KMS-11 (cell line): ENCODE measurements around the gene UNC13D.

Source experiments
- H2AFZ ChIP-seq: fragments of 200-600 bp; sonication (generic); 2 replicates; pipeline ENCODE4 v1.6.1; 2016; ENCODE audit warnings: antibody characterized with exemption, mixed run types, low read depth
- H3K27ac ChIP-seq: fragments of 200-600 bp; sonication (generic); 2 replicates; pipeline ENCODE4 v1.6.1; 2016; ENCODE audit warnings: mild to moderate bottlenecking, mixed run types
- H3K27me3 ChIP-seq: fragments of 200-600 bp; sonication (generic); 2 replicates; pipeline ENCODE4 v1.6.1; 2017; ENCODE audit warnings: mild to moderate bottlenecking, low read depth, mixed run types, moderate library complexity; ENCODE audit not compliant: insufficient read depth
- H3K36me3 ChIP-seq: fragments of 200-600 bp; sonication (generic); 2 replicates; pipeline ENCODE4 v1.6.1; 2017; ENCODE audit warnings: mild to moderate bottlenecking, mixed run types; ENCODE audit not compliant: insufficient read depth
- H3K4me1 ChIP-seq: fragments of 200-600 bp; sonication (generic); 2 replicates; pipeline ENCODE4 v1.6.1; 2016; ENCODE audit warnings: mild to moderate bottlenecking, low read depth, mixed run types; ENCODE audit not compliant: poor library complexity, severe bottlenecking
- H3K4me2 ChIP-seq: fragments of 200-600 bp; sonication (generic); 2 replicates; pipeline ENCODE4 v1.7.0; 2016; ENCODE audit warnings: mild to moderate bottlenecking, mixed run types
- H3K4me3 ChIP-seq: fragments of 200-600 bp; sonication (generic); IDR thresholded peaks from 2 replicates; pipeline ENCODE4 v1.6.1; 2017; ENCODE audit warnings: low read depth, low read length, mixed read lengths; ENCODE audit not compliant: insufficient read depth
- H3K79me2 ChIP-seq: fragments of 200-600 bp; sonication (generic); 2 replicates; pipeline ENCODE4 v1.6.1; 2016; ENCODE audit warnings: low read depth, mixed run types; ENCODE audit not compliant: insufficient read depth
- H3K9ac ChIP-seq: fragments of 200-600 bp; sonication (generic); 2 replicates; pipeline ENCODE4 v1.6.1; 2016; ENCODE audit warnings: mild to moderate bottlenecking, mixed run types
- H4K20me1 ChIP-seq: fragments of 200-600 bp; sonication (generic); 2 replicates; pipeline ENCODE4 v1.6.1; 2016; ENCODE audit warnings: mild to moderate bottlenecking, mixed run types; ENCODE audit not compliant: insufficient read depth
- CTCF ChIP-seq: fragments of 200-600 bp; sonication (generic); conservative IDR thresholded peaks from 2 replicates; pipeline ENCODE4 v1.6.1; 2017; ENCODE audit warnings: low read depth, mild to moderate bottlenecking, antibody characterized with exemption, low read length, moderate library complexity, mixed read lengths

Gene UNC13D

GRCh38 chr17:75843577-75844529, at the start of gene UNC13D:
TSS of gene UNC13D (minus strand) at chr17:75844404. CDS start at chr17:75844337, 67 bp downstream.
- Histone ChIP-seq H3K79me2 (no peaks in the 10 kb centered on the region), H2AFZ (no peak within 1 kb of the TSS), H3K4me2 (no peak within 1 kb of the TSS; the same call in 1 of the 2 replicates), H3K9ac (no peak within 1 kb of the TSS), H3K4me1 (peaks cover 13% of the 10 kb centered on the region), H3K36me3 (no peaks in the 10 kb centered on the region), H3K27me3 (no peaks in the 10 kb centered on the region), H3K4me3 (no peak within 1 kb of the TSS), H4K20me1 (no peaks in the 10 kb centered on the region), H3K27ac (no peak within 1 kb of the TSS)
- no peak for TF ChIP-seq CTCF

GRCh38 chr17:75893305-75894048, 49.3 kb upstream of the UNC13D start:
- H3K4me2 ChIP-seq, result no peak overlapping the region
- TF ChIP-seq CTCF, result no peak
- H3K4me3 ChIP-seq, result no peak overlapping the region
- no peaks in the 10 kb centered on the region for H3K36me3 ChIP-seq
- H3K27me3 ChIP-seq, result no peaks in the 10 kb centered on the region
- no peaks in the 10 kb centered on the region for H4K20me1 ChIP-seq
- H3K9ac ChIP-seq, result no peak overlapping the region
- H3K27ac ChIP-seq, result no peak overlapping the region
- H2AFZ ChIP-seq, result no peak overlapping the region
- H3K79me2 ChIP-seq, result peaks cover 28% of the 10 kb centered on the region
- H3K4me1 ChIP-seq, result peaks cover 26% of the 10 kb centered on the region

GRCh38 chr17:75892556-75893224, 48.5 kb upstream of the UNC13D start:
- Histone ChIP-seq H3K4me1 (peaks cover 26% of the 10 kb centered on the region), H4K20me1 (no peaks in the 10 kb centered on the region), H2AFZ (no peak overlapping the region), H3K9ac (no peak overlapping the region), H3K4me3 (no peak overlapping the region), H3K36me3 (no peaks in the 10 kb centered on the region), H3K27me3 (no peaks in the 10 kb centered on the region), H3K27ac (no peak overlapping the region), H3K4me2 (no peak overlapping the region), H3K79me2 (peaks cover 28% of the 10 kb centered on the region)
- no peak for TF ChIP-seq CTCF
